Stimulated activated CD4-positive, alpha-beta T cell treated with anti-CD3 and anti-CD28 coated beads, Interleukin-4, amount 100 ng/mL, for 1 hour (primary cell): Measurements from ENCODE around the gene NBPF15.
A peak's percentile ranks its signal among the peaks of the same experiment; 100 is the strongest.
"Not testable (repeated sequence)": the region's sequence is repeated elsewhere in the genome, so short reads cannot be mapped to it uniquely, and the experiment has no call there.

Source experiments
- DNase-seq: peaks from one replicate; pipeline ENCODE4 v3.0.0-alpha.2; 2020

Gene NBPF15, protein sequence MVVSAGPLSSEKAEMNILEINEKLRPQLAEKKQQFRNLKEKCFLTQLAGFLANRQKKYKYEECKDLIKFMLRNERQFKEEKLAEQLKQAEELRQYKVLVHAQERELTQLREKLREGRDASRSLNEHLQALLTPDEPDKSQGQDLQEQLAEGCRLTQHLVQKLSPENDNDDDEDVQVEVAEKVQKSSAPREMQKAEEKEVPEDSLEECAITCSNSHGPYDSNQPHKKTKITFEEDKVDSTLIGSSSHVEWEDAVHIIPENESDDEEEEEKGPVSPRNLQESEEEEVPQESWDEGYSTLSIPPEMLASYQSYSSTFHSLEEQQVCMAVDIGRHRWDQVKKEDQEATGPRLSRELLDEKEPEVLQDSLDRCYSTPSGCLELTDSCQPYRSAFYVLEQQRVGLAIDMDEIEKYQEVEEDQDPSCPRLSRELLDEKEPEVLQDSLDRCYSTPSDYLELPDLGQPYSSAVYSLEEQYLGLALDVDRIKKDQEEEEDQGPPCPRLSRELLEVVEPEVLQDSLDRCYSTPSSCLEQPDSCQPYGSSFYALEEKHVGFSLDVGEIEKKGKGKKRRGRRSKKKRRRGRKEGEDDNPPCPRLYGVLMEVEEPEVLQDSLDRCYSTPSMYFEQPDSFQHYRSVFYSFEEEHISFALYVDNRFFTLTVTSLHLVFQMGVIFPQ

DNA sequence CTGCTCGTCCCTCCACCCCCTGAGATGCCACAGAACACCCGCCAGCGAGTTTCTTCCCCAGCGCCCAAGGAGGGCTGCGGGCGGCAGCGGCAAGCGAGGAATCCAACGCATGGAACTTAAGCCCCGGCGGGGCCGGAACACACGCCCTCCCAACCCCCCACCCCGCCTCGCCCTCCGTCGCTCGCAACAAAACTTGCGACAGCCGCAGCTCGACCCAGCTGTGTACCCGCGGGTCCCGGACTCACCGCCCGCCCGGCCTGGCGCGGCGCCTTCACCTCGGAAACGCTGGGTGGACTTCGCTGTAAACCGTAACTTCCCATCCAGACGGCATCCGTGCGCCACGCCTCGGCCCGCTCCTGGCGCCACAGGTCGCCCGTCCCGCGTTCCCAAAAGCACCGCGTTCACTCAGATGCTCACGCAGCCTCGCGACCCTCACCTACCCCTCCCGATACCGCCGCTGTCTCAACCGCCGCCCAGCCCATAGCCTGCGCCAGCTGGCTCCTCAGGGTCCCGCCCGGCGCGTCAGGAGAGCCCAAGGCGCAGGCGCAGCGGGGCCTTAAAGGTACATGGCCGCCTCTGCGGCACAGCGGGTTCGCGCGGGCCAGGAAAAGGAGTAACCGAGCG is at the start of gene NBPF15:
NBPF15 (minus strand) TSS at position 534 of the 624 bp plus-strand sequence. CDS start 21,666 bp downstream, outside the sequence.
- DNase-seq, result peak; percentile 77

DNA sequence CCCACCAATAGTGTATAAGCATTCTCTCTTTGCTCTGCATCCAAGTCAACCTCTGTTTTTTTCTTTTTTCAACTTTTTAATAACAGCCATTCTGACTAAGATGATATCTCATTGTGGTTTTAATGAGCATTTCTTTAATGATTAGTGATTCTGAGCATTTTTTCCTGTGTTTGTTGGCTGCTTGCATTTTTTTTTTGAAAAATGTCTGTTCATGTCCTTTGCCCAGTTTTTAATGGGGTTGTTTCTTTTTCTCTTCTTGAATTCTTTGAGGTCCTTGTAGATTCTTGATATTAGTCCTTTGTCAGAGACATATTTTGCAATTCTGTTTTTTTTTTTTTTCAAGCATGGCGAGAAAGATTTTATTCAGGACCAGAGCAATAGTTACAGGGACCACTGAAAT is 35.0 kb upstream of the NBPF15 start:
- not testable (repeated sequence) for DNase-seq

DNA sequence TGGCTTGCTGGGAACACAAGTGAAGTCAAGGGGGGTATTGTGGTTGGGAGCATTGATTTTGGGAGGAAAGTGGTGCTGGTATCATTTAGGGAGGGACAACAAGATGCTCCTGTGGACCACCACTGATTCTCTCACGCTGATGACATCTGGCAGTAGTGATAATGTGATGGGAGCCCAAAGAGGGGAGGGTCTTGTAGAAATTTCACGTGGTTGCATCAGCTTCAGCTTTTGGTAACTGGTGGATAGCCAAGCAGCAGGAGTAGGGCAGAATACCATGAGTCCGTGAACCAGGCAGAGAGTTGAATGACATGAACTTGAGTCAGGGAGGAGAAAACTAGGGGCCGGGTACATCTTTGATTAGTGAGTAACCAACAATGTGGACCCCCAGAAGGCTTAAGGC is 32.7 kb upstream of the NBPF15 start:
- DNase-seq, result not testable (repeated sequence)

DNA sequence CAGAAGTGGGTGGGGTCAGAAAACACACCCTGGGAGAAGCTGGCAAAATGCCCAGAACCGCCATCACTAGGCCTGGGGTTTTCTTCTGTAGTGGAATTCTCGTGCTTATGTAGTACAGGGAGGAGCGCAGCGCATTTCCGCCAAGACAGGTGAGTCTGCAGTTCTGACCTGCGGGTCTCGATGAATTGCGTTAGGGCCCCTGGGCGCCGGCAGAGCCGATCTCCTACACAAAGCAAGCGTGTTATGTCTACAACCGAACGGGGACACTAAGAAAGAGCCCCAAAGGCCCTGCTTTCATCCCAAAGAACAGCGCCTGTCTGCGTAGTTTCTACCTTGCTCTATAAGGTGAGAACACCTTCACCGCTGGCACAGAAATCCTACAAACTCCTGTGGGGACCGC is 28.9 kb upstream of the NBPF15 start:
- DNase-seq, result peak; percentile 4

DNA sequence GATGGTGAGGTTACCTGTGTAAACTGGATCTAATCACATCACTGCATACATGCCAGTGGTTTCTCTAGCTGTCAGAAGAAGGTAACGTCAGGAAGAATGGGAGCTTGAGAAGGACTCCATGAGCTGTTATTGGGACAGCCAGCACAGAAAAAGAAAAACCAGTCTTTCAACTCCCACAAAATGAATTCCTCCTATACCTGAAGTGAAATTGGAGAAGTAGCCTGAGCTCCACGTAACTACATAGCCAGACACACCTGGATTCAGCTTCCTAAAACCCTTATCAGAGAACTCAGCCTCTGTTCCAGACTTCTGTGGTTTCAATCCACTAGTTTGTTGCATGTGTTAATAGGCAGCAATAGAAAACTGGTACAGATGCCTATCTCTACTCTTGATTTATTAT is 25.5 kb upstream of the NBPF15 start:
- DNase-seq, result not testable (repeated sequence)

DNA sequence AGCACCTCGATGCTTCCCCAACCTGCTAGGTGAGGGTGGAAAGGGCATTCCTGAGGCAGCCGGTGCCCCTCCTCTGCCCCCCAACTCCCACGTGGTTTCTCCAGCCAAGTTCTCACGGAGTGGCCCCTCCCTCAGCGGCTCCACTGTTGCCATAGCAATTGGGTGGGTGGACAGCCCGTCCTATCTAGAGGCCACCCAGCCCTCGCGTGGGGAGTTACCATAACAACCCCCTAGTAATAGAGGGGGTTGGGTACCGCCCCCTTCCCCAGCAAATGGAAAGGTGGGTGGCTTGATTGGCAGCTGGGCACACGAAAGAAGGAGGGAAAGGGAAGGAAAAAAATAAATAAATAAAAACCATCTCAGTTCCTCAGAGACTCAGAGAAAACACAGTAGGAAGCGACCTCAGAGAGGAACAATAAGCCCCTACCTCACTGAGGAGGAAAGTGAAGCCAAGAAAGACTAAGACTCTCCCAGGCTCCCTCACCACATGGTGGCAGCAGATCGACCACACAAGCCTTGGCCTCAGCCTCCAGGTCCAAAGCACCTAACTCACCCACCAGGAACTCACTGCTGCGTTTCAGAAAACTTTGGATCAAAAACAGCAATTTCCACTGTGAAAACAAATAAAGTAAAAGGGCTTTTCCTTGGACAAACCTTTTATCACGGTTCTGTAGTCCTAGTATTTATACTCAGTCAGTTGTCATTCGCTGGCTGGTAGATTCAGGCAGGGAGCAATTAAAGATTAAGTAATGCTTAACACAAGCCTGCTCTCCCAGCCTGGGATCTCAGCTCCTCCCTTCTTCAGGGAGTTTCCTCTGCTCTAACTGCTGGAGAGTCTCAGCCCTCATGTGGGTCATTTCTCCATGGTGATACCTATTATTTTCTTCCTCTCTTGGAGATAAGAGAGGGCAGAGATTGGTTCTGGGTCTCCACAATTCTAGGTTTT is 23.9 kb upstream of the NBPF15 start:
- DNase-seq, result not testable (repeated sequence)

DNA sequence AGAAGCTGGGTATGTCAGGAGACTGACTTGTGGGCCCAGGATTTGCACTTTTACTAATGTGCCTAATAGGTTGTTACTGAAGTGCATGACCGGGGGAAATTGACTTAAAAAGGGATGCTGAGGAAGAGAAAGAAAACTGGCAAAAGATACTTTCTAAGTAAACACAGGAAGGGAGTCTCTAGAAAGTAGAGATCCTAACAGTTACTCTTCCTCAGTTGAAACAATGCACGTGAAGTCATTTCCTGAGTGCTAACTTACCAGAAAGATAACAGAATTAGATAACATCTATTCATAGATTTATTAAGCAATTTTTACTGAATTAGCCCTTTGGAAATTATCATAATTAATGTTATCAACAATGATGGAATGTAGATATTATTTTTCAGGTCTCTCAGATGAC is 12.4 kb upstream of the NBPF15 start:
- DNase-seq, result not testable (repeated sequence)

DNA sequence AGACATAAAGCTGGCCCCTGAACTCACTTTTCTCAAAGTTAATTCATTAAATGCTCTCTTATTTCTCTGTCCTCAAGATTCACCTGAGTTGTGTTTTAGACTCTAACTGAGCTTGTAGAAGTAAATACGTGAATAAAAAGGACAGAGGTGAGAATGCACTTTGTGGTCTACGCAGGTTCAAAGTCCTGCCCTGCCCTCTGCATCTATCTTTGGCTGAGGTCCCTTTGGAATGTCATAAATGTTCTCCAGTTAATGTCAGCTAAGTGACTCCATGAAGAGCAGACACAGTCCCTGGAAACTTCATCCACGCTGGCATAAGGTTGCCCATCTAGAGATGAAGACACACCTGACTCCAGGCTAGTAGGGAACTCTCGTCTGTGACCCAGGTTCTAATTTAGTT is 10.0 kb upstream of the NBPF15 start:
- not testable (repeated sequence) for DNase-seq

DNA sequence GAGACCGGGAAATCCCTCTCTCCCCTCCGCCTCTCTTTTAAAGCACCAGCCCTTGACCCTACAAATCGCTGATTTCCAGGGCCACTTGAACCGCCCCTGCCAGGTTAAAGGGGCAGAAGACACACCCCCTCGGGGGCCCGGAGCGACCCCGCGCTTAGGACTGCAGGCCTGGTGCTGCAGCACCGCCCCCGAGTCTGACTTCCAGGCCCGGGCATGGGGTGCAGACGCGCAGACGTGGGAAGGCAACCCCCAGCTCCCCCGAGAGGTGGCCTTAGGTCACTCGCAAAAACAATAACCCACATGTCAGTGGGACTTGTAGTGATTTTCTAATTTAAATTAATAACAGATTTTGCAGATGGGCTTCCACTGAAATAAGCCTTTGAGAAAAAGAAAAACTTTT is 309 bp upstream of the NBPF15 start:
- not testable (repeated sequence) for DNase-seq

DNA sequence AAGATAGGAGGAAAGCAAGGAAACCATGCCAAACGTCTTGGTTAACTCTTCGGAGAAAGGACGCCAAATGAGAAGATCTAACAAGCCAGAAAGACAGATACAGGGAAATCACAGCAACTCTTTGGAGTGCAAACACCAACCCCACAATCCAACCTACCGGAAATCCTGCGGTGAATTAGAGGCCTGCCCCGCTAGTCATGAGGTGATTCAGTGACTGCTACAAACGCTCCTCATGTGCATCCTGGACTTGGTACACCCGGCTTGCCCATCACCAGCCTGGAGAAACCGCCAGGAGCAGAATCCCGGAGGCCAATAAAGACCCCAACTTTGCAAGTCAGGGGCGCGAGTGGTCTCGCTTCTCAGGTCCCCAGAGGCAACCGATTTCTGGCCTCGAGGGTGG is 783 bp downstream of the NBPF15 start:
- peak; percentile 8 for DNase-seq

DNA sequence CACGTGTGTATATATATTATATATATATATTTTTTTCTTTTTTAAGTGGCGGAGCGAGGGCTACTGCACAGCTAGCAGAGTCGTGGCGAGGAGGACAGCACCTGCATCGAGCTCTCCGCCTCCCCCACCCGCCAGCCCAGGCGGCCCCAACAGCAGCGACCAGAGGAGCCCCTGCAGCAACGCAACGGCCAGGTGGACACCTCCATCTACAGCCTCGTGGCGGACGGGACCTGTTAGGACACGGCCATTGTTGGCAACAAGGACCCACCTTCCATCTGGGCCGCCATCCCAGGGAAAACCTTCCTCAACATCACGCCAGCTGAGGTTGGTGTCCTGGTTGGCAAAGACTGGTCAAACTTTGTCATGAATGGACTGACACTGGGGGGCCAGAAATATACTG is 19.1 kb downstream of the NBPF15 start:
- DNase-seq, result not testable (repeated sequence)

DNA sequence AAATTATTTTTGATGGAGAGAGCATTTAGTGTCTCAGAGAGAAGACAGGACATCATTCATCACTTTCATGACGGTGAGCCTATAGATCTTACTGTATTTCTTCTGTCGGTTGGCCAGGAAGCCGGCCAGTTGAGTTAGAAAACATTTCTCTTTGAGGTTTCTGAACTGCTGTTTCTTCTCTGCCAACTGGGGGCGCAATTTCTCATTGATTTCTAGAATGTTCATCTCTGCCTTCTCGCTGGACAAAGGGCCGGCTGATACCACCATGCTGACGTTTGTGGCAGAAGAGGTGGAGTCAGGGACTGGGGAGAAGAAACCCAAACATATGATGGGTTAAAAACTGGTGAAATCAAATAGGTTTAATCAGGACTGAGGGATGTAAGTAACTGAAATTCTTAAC is 21.7 kb downstream of the NBPF15 start:
- DNase-seq, result not testable (repeated sequence)

DNA sequence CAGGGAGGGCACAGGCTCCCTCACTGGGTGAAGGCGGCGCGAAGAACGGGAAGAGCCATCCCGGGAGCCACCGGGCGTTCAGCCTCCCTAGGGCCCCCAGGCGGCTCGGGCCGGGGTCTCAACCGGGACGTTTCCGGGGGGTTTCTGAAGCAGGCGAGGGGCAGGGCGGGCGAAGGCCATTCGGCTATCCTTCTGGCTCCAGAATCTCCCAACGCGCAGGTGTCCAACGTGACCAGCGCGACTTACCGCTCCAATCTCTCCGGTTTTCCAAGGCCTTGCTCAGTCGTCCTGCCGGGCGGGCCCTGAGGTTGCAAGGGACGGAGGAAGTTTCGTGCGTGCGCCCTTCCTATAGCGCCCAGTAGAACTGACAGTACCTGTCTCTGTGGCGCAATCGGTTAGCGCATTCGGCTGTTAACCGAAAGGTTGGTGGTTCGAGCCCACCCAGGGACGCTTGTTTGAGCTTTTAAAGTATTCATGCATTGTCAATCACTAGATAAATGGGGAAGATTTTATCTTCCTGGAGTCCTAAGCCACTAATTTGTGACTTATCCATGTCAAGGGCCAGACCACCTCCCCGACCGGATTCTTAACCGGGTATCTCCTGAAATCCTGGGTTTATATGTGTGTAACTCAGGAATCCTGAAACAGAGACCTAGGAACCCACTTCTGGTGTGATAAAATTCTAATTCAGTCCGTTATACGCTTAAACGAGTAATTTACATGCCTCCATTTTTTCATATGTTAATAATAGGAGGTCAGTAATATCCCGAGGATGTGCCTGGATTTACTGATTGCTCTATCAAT is 42.4 kb downstream of the NBPF15 start:
- DNase-seq, result peak; percentile 69

DNA sequence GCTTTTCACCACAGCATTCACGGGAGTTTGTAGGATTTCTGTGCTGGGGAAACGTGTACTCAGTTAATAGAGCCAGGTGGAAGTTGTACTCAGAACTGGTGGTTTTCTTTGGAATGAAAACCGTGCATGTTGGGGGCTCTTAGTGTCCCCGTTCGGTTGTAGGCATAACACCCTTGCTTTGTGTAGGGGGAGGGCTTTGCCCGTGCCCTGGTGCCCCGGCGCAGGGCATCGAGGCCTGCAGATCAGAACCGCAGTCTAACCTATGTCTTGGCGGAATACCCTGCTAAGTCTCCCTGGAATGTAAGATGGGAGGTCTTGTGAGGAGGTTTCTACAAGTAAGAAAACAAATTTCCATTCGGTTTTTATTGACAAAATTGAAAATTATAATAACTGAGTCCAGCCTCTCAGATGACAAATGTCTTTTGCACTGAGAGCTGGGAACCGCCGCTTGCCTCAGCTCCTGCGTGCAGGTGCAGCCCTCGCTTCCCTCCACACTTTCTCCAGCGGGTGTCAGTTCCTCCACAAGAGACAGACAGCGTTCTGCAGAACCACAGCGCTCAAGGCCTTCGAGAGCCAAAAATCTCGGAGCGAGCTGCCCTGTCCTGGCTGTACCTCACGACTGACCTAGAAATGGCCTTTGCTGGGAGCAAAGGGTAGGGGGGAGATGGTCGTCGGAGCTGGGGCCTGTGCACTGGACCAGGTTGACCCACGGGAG is 47.9 kb downstream of the NBPF15 start:
- DNase-seq, result not testable (repeated sequence)

DNA sequence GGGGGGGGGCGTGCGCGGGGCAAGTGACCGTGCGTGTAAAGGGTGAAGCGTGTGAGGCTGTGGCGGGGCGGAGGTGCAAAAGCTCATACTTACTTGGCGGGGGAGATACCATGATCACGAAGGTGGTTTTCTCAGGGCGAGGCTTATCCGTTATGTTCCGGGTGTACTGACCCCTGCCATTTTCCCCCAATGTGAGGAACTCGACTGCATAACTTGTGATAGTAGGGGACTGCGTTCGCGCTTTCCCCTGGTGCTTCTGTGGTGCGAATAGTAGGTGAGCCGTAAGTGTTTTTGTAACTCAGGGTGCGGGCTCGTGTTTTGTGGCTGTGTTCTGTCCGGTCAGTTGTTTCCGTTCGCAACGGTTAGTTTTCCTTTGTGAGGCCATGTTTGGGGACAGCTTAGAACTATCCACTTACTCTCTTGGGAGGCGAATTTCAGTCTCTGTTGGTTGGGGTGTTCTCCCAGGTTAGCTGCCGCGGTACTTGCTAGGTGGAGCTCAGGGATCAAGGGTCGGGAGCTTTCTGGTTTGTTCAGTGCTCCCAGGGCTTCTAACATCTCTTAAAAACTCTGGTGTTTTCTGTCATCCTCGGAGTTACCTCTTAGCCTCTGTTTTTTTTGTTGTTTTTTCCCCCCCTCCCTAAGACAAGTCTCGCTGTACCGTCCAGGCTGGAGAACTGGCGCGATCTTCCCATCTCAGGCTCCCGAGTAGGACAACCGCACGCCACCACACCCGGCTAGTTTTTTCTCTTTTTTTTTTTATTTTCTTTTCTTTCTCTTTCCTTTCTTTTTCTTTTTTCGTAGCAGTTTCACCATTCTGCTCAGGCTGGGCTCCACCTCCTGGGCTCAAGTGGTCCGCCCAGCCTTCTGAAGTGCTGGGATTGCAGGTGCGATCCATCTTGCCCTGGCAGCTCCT is 48.7 kb downstream of the NBPF15 start:
- DNase-seq, result peak; percentile 79

DNA sequence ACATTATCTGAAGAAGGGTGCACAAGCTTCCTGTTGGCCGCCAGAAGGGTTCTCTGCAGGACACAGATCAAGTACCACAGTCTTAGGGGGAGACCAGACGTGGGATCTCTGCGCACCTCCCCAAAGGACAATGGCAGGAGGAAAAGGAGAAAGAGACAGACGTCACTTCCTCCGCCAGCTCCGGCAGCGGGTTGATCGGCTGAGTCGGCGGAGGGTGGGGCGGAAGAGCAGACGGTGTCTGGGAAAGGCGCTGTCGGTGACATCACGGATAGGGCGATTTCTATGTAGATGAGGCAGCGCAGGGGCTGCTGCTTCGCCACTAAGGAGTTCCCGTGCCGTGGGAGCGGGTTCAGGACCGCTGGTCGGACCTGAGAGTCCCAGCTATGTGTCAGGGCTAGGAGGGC is 49.4 kb downstream of the NBPF15 start:
- DNase-seq, result peak; percentile 74

DNA sequence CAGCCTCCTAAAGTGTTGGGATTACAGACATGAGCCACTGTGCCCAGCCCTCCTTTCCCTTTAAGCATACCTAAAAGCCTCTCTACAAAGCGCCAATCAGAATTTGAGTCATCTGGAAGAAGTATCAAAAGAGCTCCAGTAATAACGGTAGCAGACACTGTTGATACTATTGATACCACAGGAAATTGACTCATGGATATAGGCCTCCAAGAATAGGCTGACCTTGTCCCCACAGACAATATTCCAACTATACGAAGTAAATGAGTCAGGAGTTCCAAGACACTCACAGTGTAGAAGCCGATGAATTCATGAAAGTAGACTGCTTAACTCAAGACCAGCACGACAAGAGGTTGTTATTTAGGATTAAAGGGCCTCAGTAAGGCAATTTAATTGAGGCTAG is 58.7 kb downstream of the NBPF15 start:
- DNase-seq, result not testable (repeated sequence)

DNA sequence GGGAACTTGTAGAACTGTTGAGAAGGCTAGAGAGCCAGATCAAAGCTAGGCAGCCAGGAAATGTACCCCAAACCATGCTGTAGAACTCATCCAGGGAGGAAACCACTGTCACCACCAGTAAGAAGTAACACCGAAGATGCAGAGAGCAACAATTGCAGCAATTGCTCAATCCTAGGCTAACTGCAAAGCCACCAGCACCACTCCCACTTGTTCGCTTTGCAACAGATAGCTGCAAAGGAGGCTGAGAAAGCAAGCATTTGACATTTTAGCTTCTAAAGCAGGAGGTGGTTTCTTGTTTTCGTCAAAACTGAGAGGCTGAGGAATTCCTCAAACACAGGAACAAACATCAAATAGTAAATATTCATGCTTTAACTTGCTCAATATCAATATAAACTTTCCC is 89.8 kb downstream of the NBPF15 start:
- not testable (repeated sequence) for DNase-seq
